ENCODE results near the gene MRPS25. TPM values are rescaled to one million over a fixed set of nuclear protein-coding genes. Genes with fewer than 3 reads are reported as not detected.

Gene MRPS25
- total and polyA plus RNA-seq, 9 of the 15 experiments (the other 6 are each of a cell fraction or from before 2014, with no cell fraction given): 34.3 to 129 (median 78.2) TPM

DNA sequence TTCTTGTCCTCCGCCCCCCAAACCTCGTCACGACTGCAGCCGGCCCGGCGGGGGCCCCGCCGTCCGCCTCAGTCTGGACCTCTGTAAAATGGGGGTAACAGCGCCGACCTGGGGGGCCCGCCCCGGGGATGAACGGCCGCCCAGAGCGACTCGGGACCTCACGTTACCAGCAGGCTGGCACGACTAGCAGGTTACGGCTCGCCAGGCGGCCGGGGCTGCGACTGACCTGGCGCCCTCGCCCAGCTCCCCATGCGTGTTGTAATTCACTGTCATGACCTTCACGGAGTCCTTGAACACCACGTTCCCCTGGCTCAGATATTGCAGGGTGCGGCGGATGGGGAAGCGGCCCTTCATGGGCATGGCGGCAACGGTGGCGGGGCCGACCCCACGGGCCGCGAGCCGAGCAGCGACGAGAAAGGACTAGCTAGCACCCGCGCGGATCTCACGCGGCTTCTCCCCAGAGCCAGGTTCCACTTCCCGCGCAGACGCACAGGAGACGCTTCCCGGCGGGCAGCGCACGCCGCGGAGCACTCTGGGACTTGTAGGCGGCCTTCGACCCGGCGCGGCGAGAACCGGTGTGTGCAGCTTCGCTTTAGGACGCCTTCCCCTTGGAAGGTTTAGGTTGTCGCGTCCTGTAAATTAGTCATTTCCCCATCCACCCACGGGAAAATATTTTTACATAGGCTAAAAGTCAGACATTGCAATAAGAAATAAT is at the start of gene MRPS25 (continued):
- TF ChIP-seq MLLT1 (IDR thresholded peaks at IDR 0.05): no peak
- no peak for TF ChIP-seq NR0B1 (IDR thresholded peaks at IDR 0.05; ENCODE audit: partially characterized antibody)
- peak in 1 of 2 experiments; percentile 67; a peak in 2 of 4 replicates for TF ChIP-seq ZMIZ1 (IDR thresholded peaks at IDR 0.05; ENCODE audit: low read depth in 2 of 2, low read length in 2 of 2)
- TF ChIP-seq NFATC3 (IDR thresholded peaks at IDR 0.05): no peak
- TF ChIP-seq ZNF124 (CRISPR knock-in tag; IDR thresholded peaks at IDR 0.05): no peak
- TF ChIP-seq, protein P1, sequence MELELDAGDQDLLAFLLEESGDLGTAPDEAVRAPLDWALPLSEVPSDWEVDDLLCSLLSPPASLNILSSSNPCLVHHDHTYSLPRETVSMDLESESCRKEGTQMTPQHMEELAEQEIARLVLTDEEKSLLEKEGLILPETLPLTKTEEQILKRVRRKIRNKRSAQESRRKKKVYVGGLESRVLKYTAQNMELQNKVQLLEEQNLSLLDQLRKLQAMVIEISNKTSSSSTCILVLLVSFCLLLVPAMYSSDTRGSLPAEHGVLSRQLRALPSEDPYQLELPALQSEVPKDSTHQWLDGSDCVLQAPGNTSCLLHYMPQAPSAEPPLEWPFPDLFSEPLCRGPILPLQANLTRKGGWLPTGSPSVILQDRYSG (tag; conservative IDR thresholded peaks at IDR 0.05; ENCODE audit: low read depth): no peak
- peak; percentile 76 to 92 for TF ChIP-seq MNT (conservative IDR thresholded peaks at IDR 0.05)
- TF ChIP-seq ZNF764 (CRISPR knock-in tag; IDR thresholded peaks at IDR 0.05; ENCODE audit: low read depth): no peak
- TF ChIP-seq FOXM1 (IDR thresholded peaks at IDR 0.05; ENCODE audit: low read depth): no peak
- TF ChIP-seq FOXM1 (CRISPR knock-in tag; IDR thresholded peaks at IDR 0.05; ENCODE audit: low read depth): peak; percentile 67; the same call in 1 of the 2 replicates
- TF ChIP-seq ZNF77 (CRISPR knock-in tag; IDR thresholded peaks at IDR 0.05): no peak
- TF ChIP-seq ZBTB49 (CRISPR knock-in tag; IDR thresholded peaks at IDR 0.05; ENCODE audit: borderline replicate concordance): no peak
- peak; percentile 81 for TF ChIP-seq ATF7 (IDR thresholded peaks at IDR 0.05)
- no peak for TF ChIP-seq SMARCE1 (IDR thresholded peaks at IDR 0.05)
- TF ChIP-seq ZNF644 (tag; IDR thresholded peaks at IDR 0.05; ENCODE audit: low read depth): peak; percentile 79; the same call in 1 of the 2 replicates

Measured in K562 (cell line).